ENCODE measurements around the gene ABCC5. TPM values are rescaled to one million over a fixed set of nuclear protein-coding genes. Genes with fewer than 3 reads are reported as not detected.

Gene ABCC5
- total and polyA plus RNA-seq, 12 donors: 12.1 to 89.6 (median 40.9) TPM

DNA sequence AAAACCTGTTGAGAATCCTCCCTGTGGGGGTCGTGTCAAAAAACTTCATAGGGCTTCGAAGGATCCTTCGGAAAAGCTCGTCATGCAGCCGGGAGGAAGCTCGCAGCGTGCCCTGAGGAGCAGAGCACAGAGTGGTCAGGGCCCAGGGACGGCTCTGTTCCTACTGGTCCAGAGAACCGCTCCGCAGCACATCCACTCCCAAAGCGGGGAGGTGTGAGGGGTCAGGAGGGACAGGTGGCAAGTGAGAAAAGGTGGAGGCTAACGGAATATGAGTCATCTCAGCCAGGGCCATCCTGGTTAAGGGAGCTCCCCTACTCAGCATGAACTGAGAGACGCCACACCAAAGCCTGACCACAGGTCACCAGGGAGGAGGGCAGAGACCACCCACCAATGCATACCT is 66.2 kb downstream of the ABCC5 start:
- peaks cover 4 to 95% (median 55%) of the 10 kb centered on the region in 9 donors for H3K36me3 ChIP-seq
- WGBS, 2 donors: 93 to 95% methylated on average over 13 of the region's 13 CpGs
- intact Hi-C loops (cut with DNase I): no loop called here

DNA sequence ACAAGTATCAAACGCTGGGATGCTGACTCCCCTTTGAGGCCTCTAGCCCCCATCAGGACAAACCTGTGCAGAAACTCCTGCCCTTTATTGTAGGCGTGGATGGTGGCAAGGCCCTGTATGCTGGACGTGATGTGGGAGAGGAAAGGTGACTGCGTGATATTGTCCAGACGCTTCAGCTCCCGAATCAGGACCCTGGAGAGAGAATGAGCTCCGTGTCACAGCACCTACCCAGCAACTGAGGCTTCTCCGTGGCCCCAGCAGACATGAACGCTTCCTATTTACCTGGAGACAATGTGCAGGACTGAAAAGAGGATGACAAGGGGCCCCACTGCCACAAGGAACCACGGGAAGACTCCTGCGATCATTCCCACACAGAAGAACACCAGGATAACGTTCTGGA is 68.0 kb downstream of the ABCC5 start:
- Histone ChIP-seq H3K27me3 (no peaks in the 10 kb centered on the region), H3K36me3 (peaks cover 4 to 100% (median 62%) of the 10 kb centered on the region in 9 donors), H3K4me3 (no peak overlapping the region), H3K9me3 (no peaks in the 10 kb centered on the region), H3K27ac (no peak overlapping the region), H3K4me1 (no peaks in the 10 kb centered on the region)
- ATAC-seq (no peak), DNase-seq (no peak)
- intact Hi-C loops (cut with DNase I): no loop called here
- WGBS, 2 donors: 71 to 78% methylated on average over 12 of the region's 12 CpGs
- TF ChIP-seq, protein P1, sequence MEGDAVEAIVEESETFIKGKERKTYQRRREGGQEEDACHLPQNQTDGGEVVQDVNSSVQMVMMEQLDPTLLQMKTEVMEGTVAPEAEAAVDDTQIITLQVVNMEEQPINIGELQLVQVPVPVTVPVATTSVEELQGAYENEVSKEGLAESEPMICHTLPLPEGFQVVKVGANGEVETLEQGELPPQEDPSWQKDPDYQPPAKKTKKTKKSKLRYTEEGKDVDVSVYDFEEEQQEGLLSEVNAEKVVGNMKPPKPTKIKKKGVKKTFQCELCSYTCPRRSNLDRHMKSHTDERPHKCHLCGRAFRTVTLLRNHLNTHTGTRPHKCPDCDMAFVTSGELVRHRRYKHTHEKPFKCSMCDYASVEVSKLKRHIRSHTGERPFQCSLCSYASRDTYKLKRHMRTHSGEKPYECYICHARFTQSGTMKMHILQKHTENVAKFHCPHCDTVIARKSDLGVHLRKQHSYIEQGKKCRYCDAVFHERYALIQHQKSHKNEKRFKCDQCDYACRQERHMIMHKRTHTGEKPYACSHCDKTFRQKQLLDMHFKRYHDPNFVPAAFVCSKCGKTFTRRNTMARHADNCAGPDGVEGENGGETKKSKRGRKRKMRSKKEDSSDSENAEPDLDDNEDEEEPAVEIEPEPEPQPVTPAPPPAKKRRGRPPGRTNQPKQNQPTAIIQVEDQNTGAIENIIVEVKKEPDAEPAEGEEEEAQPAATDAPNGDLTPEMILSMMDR (IDR thresholded peaks at IDR 0.05): no peak

More for the DNA sequence above, 66.2 kb downstream of the ABCC5 start:
- ATAC-seq (peak in 3 of 8 donors; percentile 10 to 53 (median 31)), DNase-seq (no peak)
- Histone ChIP-seq H3K9me3 (no peaks in the 10 kb centered on the region), H3K27ac (no peak overlapping the region), H3K4me1 (no peaks in the 10 kb centered on the region), H3K27me3 (no peaks in the 10 kb centered on the region), H3K4me3 (no peak overlapping the region)
- TF ChIP-seq, protein P1 (IDR thresholded peaks at IDR 0.05): no peak

DNA sequence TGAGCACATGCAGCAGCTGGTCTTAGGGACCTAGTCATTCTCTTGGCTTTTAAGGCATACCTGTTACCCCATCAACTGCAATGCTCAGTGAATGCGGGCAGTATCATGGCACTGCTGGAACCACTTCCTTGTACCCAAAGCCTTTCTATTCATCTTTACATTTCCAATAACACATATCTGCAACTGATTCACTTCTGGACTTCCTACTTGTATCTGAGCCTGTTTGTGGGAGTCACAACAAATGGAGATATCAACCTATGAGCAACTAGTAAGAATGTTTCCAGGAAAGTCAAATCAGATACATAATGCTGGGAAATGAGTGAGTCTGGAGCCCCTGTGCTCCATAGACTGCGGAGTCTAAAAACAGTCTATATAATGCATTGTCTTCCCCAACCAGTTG is 71.6 kb downstream of the ABCC5 start:
- H3K27ac ChIP-seq: no peak overlapping the region
- TF ChIP-seq, protein P1 (IDR thresholded peaks at IDR 0.05): no peak
- H3K4me1 ChIP-seq: peaks cover 0 to 5% (median 0%) of the 10 kb centered on the region in 9 donors
- H3K4me3 ChIP-seq: no peak overlapping the region
- H3K27me3 ChIP-seq: no peaks in the 10 kb centered on the region
- WGBS, 2 donors: 99 to 100% methylated on average over 2 of the region's 2 CpGs
- no peak for ATAC-seq
- DNase-seq: no peak
- intact Hi-C loops (cut with DNase I): no loop called here
- no peaks in the 10 kb centered on the region for H3K9me3 ChIP-seq
- peaks cover 4 to 100% (median 76%) of the 10 kb centered on the region in 9 donors for H3K36me3 ChIP-seq

DNA sequence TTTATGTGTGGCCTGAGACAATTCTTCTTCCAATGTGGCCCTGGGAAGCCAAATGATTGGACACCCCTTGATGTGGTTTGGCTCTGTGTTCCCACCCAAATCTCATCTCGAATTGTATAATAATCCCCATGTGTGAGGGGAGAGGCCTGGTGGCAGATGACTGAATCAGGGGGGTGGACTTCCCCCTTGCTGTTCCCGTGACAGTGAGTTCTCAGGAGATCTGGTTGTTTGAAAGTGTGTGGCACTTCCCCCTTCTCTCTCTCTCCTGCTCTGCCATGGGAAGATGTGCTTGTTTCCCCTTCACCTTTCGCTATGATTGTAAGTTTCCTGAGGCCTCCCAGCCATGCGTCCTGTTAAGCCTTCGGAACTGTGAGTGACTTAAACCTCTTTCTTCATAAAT is 72.9 kb downstream of the ABCC5 start:
- Histone ChIP-seq H3K4me3 (no peak overlapping the region), H3K9me3 (no peaks in the 10 kb centered on the region), H3K4me1 (peaks cover 0 to 9% (median 0%) of the 10 kb centered on the region in 9 donors), H3K27me3 (no peaks in the 10 kb centered on the region), H3K27ac (no peak overlapping the region), H3K36me3 (peaks cover 4 to 100% (median 72%) of the 10 kb centered on the region in 9 donors)
- intact Hi-C loops (cut with DNase I): no loop called here
- ATAC-seq: no peak
- TF ChIP-seq, protein P1 (IDR thresholded peaks at IDR 0.05): no peak
- DNase-seq: no peak
- WGBS, 2 donors: 86 to 87% methylated on average over 5 of the region's 5 CpGs
